B cell (primary cell): ENCODE data around the gene DYNLT1. TPM values are rescaled to one million over a fixed set of nuclear protein-coding genes. Genes with fewer than 3 reads are reported as not detected.

ENCODE experiments used
- ATAC-seq: fragments of 200-7000 bp; cut with Tn5 transposase; one replicate; pipeline ENCODE4 v1.10.0; 2021; ENCODE audit warnings: low read depth, mild to moderate bottlenecking, moderate number of reproducible peaks, moderate library complexity
- CTCF ChIA-PET: fragments of 350-600 bp; sonication (Branson Sonifier 250); formaldehyde crosslinking; loops from one replicate; lab custom pipeline; 2021; ENCODE audit warnings: antibody characterized with exemption, inconsistent platforms; lab: Charles Lee
- POLR2A ChIA-PET: fragments of 350-600 bp; sonication (Branson Sonifier 250); formaldehyde crosslinking; loops from one replicate; lab custom pipeline; 2021; ENCODE audit warnings: antibody characterized with exemption; lab: Charles Lee
- DNase-seq: peaks from one replicate; pipeline ENCODE4 v3.0.0; 2013
- H2AFZ ChIP-seq: 2 replicates; pipeline ENCODE4 v1.6.1; 2012; ENCODE audit warnings: mild to moderate bottlenecking, low read depth, low read length; ENCODE audit not compliant: insufficient read depth, poor library complexity, severe bottlenecking
- H3K27ac ChIP-seq, 2 donors: 1 replicate in 1 of 2; 2 replicates in 1 of 2; pipeline ENCODE4 v1.5.1; 2012 to 2013; ENCODE audit warnings: low read length in 2 of 2, mild to moderate bottlenecking in 2 of 2, moderate library complexity in 1 of 2
- H3K27me3 ChIP-seq, 4 experiments: fragments of 200-600 bp in 1 of 4; sonication (generic) in 1 of 4; replicated peaks in 1 of 4; 1 replicate in 2 of 4; 2 replicates in 2 of 4; pipeline versions ENCODE4 v1.6.1 to v1.7.0; 2013 to 2016; ENCODE audit warnings: low read length in 3 of 4, mild to moderate bottlenecking in 2 of 4, mixed read lengths in 1 of 4, moderate library complexity in 1 of 4; ENCODE audit not compliant: insufficient read depth in 4 of 4, control insufficient read depth in 3 of 4; ENCODE audit errors: control extremely low read depth in 1 of 4
- H3K36me3 ChIP-seq, 2 experiments: replicated peaks in 1 of 2; 1 replicate in 1 of 2; 2 replicates in 1 of 2; pipeline versions ENCODE4 v1.6.1 to v1.7.1; 2013; ENCODE audit warnings: low read length in 1 of 2; ENCODE audit not compliant: insufficient read depth in 2 of 2, control insufficient read depth in 1 of 2; ENCODE audit errors: control extremely low read depth in 1 of 2, extremely low read depth in 1 of 2
- H3K4me1 ChIP-seq, 2 donors: fragments of 200-600 bp in 1 of 2; sonication (generic) in 1 of 2; 1 replicate in 1 of 2; 2 replicates in 1 of 2; pipeline versions ENCODE4 v1.5.1 to v1.6.1; 2013 to 2017; ENCODE audit warnings: low read length in 2 of 2; ENCODE audit not compliant: control insufficient read depth in 2 of 2, insufficient read depth in 2 of 2
- H3K4me2 ChIP-seq: replicated peaks from 2 replicates; pipeline ENCODE3; 2012; ENCODE audit warnings: mild to moderate bottlenecking, low read depth, low read length; ENCODE audit not compliant: poor library complexity, severe bottlenecking
- H3K4me3 ChIP-seq, 5 experiments: fragments of 200-600 bp in 1 of 5; sonication (generic) in 1 of 5; 1 replicate in 3 of 5; 2 replicates in 2 of 5; pipeline versions ENCODE4 v1.5.1 to v1.7.0; 2011 to 2016; ENCODE audit warnings: low read length in 4 of 5, mild to moderate bottlenecking in 4 of 5, low read depth in 2 of 5, control low read depth in 1 of 5, moderate library complexity in 1 of 5; ENCODE audit not compliant: insufficient read depth in 1 of 5; ENCODE audit errors: control extremely low read depth in 1 of 5, extremely low read depth in 1 of 5
- H3K79me2 ChIP-seq: fragments of 200-600 bp; sonication (generic); one replicate; pipeline ENCODE4 v1.6.0; 2016; ENCODE audit warnings: low read length; ENCODE audit not compliant: control insufficient read depth, insufficient read depth
- H3K9ac ChIP-seq: fragments of 200-600 bp; sonication (generic); 2 replicates; pipeline ENCODE4 v1.6.1; 2017; ENCODE audit warnings: mild to moderate bottlenecking, low read length, moderate library complexity
- H3K9me3 ChIP-seq, 3 donors: one replicate each; pipeline versions ENCODE4 v1.6.1 to v1.7.1; 2013; ENCODE audit warnings: low read length in 2 of 3; ENCODE audit not compliant: control insufficient read depth in 2 of 3, insufficient read depth in 1 of 3; ENCODE audit errors: control extremely low read depth in 1 of 3
- H4K20me1 ChIP-seq: 2 replicates; pipeline ENCODE4 v1.6.0; 2012; ENCODE audit warnings: mild to moderate bottlenecking, low read length; ENCODE audit not compliant: insufficient read depth, control insufficient read depth, poor library complexity, severe bottlenecking
- H3K27ac Mint-ChIP-seq: one replicate; pipeline ENCODE4 v1.8.0; 2021; ENCODE audit warnings: mixed read lengths
- H3K27me3 Mint-ChIP-seq: one replicate; pipeline ENCODE4 v1.8.0; 2021; ENCODE audit warnings: mixed read lengths
- H3K4me1 Mint-ChIP-seq: one replicate; pipeline ENCODE4 v1.8.0; 2021; ENCODE audit warnings: mixed read lengths
- H3K4me3 Mint-ChIP-seq: one replicate; pipeline ENCODE4 v1.8.0; 2021; ENCODE audit warnings: mixed read lengths
- H3K9me3 Mint-ChIP-seq: one replicate; pipeline ENCODE4 v1.8.0; 2022; ENCODE audit warnings: mixed read lengths; ENCODE audit not compliant: insufficient read depth
- EZH2 ChIP-seq: IDR thresholded peaks from 2 replicates; pipeline ENCODE4 v1.6.1; 2012; ENCODE audit warnings: borderline replicate concordance, low read depth, mild to moderate bottlenecking, moderate library complexity, low read length; ENCODE audit not compliant: insufficient read depth, poor library complexity, severe bottlenecking
- WGBS: methylation state at CpG from one replicate; pipeline ENCODE4 v1.1.5; 2013; ENCODE audit warnings: missing lambda C conversion rate; ENCODE audit not compliant: insufficient coverage; 5-methylcytosine and 5-hydroxymethylcytosine counted together
- intact Hi-C: fragments of 100-400 bp; cut with micrococcal nuclease; formaldehyde crosslinking; loops from one replicate; pipeline ENCODE4 v1.10.0; 2022
- polyA plus RNA-seq: library from polyadenylated mRNA; depleted of rRNA; stranded (reverse); fragments of >200 nt; gene quantifications from 2 replicates; pipeline ENCODE4 v1.2.3, GENCODE V29; 2012
- total RNA-seq, 2 donors: library from RNA; stranded (reverse); fragments of 120-200 nt in 1 of 2; gene quantifications; 1 replicate in 1 of 2; 2 replicates in 1 of 2; pipeline versions ENCODE4 v1.2.3 to v1.2.4, GENCODE V29; 2013 to 2022
- TF ChIP-seq, protein P1 (sequence below): fragments of 200-600 bp; IDR thresholded peaks from one replicate; pipeline ENCODE4 v1.8.0; 2022; ENCODE audit warnings: antibody characterized with exemption, mild to moderate bottlenecking

The DYNLT1 gene
- total and polyA plus RNA-seq, 2 donors (not counting 1 experiment from before 2014, with no cell fraction given), result 34.8 to 62.6 TPM

DNA sequence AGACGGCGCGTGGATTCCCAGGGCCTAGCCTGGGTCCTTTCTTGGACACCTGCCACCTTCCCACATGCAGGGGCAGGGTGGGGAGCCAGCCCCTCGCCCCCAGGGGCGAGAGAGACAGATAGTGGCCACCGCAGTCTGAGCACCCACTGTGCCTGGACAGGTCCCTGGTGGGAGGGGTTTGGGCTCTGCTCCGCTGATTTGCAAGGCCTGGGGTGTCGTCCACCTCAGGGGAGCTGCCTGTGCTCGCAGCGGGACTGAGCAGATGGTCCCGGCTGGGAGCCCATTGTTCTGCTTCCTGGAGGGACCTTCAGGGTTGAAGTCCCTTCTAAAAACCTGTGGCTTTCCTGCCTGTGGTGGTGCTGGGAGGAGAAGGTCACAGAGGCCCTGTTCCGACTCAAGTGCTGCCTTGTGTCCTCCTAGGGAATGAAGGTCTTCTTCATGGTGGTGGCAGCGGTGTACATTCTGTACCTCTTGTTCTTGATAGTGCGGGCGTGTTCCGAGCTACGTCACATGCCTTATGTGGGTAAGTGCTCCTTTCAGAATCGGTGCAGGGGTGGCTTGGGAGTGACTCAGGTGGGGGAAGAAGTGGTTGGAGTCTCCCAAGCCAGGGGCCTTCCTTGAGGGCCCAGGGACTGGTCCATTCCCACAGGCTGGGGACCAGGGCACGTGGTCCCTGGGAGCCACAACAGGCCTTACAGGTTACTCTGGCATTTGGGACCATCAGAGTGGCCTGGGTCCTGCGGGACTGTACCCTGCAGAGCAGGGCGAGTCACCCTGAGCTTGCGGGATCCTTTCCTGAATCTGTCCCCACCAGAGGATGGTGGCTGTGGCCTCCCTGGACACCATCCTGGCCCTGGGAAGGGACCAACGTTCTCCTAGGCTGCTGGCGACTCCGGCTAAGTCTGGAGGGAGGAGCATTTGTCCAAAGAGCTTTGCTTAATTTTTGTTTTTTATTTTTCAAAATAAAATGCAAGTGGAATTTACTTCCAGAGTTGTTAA is 19.6 kb downstream of the DYNLT1 start:
- Histone ChIP-seq H3K27me3 (no peaks in the 10 kb centered on the region), H3K4me3 (no peak overlapping the region), H3K9me3 (no peaks in the 10 kb centered on the region), H2AFZ (no peak overlapping the region), H3K9ac (no peak overlapping the region), H3K79me2 (no peaks in the 10 kb centered on the region), H3K36me3 (peaks cover 2 to 54% of the 10 kb centered on the region in 2 experiments), H3K27ac (no peak overlapping the region), H4K20me1 (no peaks in the 10 kb centered on the region), H3K4me1 (no peaks in the 10 kb centered on the region), H3K4me2 (no peak overlapping the region)
- DNase-seq (no peak), ATAC-seq (no peak)
- CTCF ChIA-PET, result interaction anchor here (1.3 kb wide), 1 partner anchor 66 kb away, joined by 3 read pairs; no protein-coding TSS in a partner anchor
- intact Hi-C loops, result no loop called here
- Mint-ChIP-seq H3K4me3 (no peak overlapping the region), H3K9me3 (no peaks in the 10 kb centered on the region), H3K27me3 (no peaks in the 10 kb centered on the region), H3K4me1 (no peaks in the 10 kb centered on the region), H3K27ac (no peak overlapping the region)
- WGBS, result 96% methylated on average over 22 of the region's 25 CpGs
- TF ChIP-seq, protein P1, sequence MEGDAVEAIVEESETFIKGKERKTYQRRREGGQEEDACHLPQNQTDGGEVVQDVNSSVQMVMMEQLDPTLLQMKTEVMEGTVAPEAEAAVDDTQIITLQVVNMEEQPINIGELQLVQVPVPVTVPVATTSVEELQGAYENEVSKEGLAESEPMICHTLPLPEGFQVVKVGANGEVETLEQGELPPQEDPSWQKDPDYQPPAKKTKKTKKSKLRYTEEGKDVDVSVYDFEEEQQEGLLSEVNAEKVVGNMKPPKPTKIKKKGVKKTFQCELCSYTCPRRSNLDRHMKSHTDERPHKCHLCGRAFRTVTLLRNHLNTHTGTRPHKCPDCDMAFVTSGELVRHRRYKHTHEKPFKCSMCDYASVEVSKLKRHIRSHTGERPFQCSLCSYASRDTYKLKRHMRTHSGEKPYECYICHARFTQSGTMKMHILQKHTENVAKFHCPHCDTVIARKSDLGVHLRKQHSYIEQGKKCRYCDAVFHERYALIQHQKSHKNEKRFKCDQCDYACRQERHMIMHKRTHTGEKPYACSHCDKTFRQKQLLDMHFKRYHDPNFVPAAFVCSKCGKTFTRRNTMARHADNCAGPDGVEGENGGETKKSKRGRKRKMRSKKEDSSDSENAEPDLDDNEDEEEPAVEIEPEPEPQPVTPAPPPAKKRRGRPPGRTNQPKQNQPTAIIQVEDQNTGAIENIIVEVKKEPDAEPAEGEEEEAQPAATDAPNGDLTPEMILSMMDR, result no peak
- TF ChIP-seq EZH2, result no peak
- POLR2A ChIA-PET, result no interaction called here
